COLO668 (cell line): ENCODE results near the gene GPHN.
"Not testable (repeated sequence)": the region's sequence is repeated elsewhere in the genome, so short reads cannot be mapped to it uniquely, and the experiment has no call there.

Experiments
- DNase-seq: peaks from one replicate; lab custom pipeline; 2025; ENCODE audit not compliant: unreplicated experiment; lab: John Stamatoyannopoulos, UW

The GPHN gene

GRCh38 chr14:66758031-66758613, 250.2 kb downstream of the GPHN start:
- DNase-seq, result no peak

- DNase-seq, result no peak
Measured at GRCh38 chr14:66772146-66772545, 264.2 kb downstream of the GPHN start.

- DNase-seq, result no peak
Measured at GRCh38 chr14:66782853-66783252, 274.9 kb downstream of the GPHN start.

- no peak for DNase-seq
Measured at GRCh38 chr14:66790101-66790500, 282.2 kb downstream of the GPHN start.

- no peak for DNase-seq
Measured at GRCh38 chr14:66802962-66803361, 295.0 kb downstream of the GPHN start.

- no peak for DNase-seq
Measured at GRCh38 chr14:66804141-66804540, 296.2 kb downstream of the GPHN start.

GRCh38 chr14:66813636-66814035, 305.7 kb downstream of the GPHN start:
- no peak for DNase-seq

GRCh38 chr14:66815687-66816086, 307.7 kb downstream of the GPHN start:
- DNase-seq, result no peak

GRCh38 chr14:66824251-66824650, 316.3 kb downstream of the GPHN start:
- DNase-seq, result no peak

GRCh38 chr14:66827182-66827581, 319.2 kb downstream of the GPHN start:
- no peak for DNase-seq

- DNase-seq, result no peak
Measured at GRCh38 chr14:66831173-66831572, 323.2 kb downstream of the GPHN start.

GRCh38 chr14:66833816-66834215, 325.9 kb downstream of the GPHN start:
- DNase-seq, result no peak

GRCh38 chr14:66837436-66837835, 329.5 kb downstream of the GPHN start:
- DNase-seq, result not testable (repeated sequence)

- DNase-seq, result no peak
Measured at GRCh38 chr14:66842911-66843512, 335.1 kb downstream of the GPHN start.

- no peak for DNase-seq
Measured at GRCh38 chr14:66850258-66850888, 342.4 kb downstream of the GPHN start.

GRCh38 chr14:66853311-66853710, 345.4 kb downstream of the GPHN start:
- DNase-seq, result no peak

- DNase-seq, result no peak
Measured at GRCh38 chr14:66857867-66858266, 349.9 kb downstream of the GPHN start.

- no peak for DNase-seq
Measured at GRCh38 chr14:66859063-66859671, 351.2 kb downstream of the GPHN start.

- DNase-seq, result no peak
Measured at GRCh38 chr14:66881596-66881995, 373.6 kb downstream of the GPHN start.

- DNase-seq, result no peak
Measured at GRCh38 chr14:66884149-66884548, 376.2 kb downstream of the GPHN start.

GRCh38 chr14:66900719-66901118, 392.8 kb downstream of the GPHN start:
- DNase-seq, result no peak

GRCh38 chr14:66910311-66910840, 402.4 kb downstream of the GPHN start:
- DNase-seq, result no peak
